Activated B cell treated with CpG ODN at 0.5 μM for 24 hours (primary cell): ENCODE measurements around the gene RYK. TPM values are rescaled to one million over a fixed set of nuclear protein-coding genes. Genes with fewer than 3 reads are reported as not detected.
A peak's percentile ranks its signal among the peaks of the same experiment; 100 is the strongest.

Experiments
- ATAC-seq: fragments of 200-7000 bp; cut with Tn5 transposase; one replicate; pipeline ENCODE4 v1.10.0; 2021; ENCODE audit warnings: low read depth, mild to moderate bottlenecking, moderate library complexity
- CTCF ChIA-PET: fragments of 350-600 bp; sonication (Branson Sonifier 250); formaldehyde crosslinking; loops from one replicate; lab custom pipeline; 2021; ENCODE audit warnings: antibody characterized with exemption; lab: Charles Lee
- POLR2A ChIA-PET: fragments of 350-600 bp; sonication (Branson Sonifier 250); formaldehyde crosslinking; loops from one replicate; lab custom pipeline; 2021; ENCODE audit warnings: antibody characterized with exemption; lab: Charles Lee
- DNase-seq: peaks from one replicate; pipeline ENCODE4 v3.0.0; 2022
- H3K27ac Mint-ChIP-seq: one replicate; pipeline ENCODE4 v1.8.0; 2020; ENCODE audit warnings: mixed read lengths
- H3K27me3 Mint-ChIP-seq: one replicate; pipeline ENCODE4 v1.8.0; 2021; ENCODE audit warnings: mixed read lengths
- H3K36me3 Mint-ChIP-seq: one replicate; pipeline ENCODE4 v1.8.0; 2021; ENCODE audit warnings: low read depth, mixed read lengths
- H3K4me1 Mint-ChIP-seq: one replicate; pipeline ENCODE4 v1.8.0; 2021; ENCODE audit warnings: mixed read lengths
- H3K4me3 Mint-ChIP-seq: one replicate; pipeline ENCODE4 v1.8.0; 2020; ENCODE audit warnings: mild to moderate bottlenecking, mixed read lengths
- H3K9me3 Mint-ChIP-seq: one replicate; pipeline ENCODE4 v1.8.0; 2020; ENCODE audit warnings: mixed read lengths
- CTCF ChIP-seq: fragments of 200-600 bp; IDR thresholded peaks from one replicate; pipeline ENCODE4 v1.8.0; 2022; ENCODE audit warnings: antibody characterized with exemption, mild to moderate bottlenecking
- intact Hi-C: fragments of 100-400 bp; cut with micrococcal nuclease; formaldehyde crosslinking; loops from one replicate; pipeline ENCODE4 v1.15.1; 2024
- total RNA-seq: library from RNA; stranded (reverse); gene quantifications from 2 replicates; pipeline ENCODE4 v1.2.3, GENCODE V29; 2022

Gene RYK
- total RNA-seq, 1 donor from 2014 or later, result 38.8 TPM

GRCh38 chr3:134251731-134252391, 1.2 kb upstream of the RYK start:
- DNase-seq, result no peak

GRCh38 chr3:134249935-134250716, 533 bp downstream of the RYK start:
- ATAC-seq (peak; percentile 63), DNase-seq (peak; percentile 68)
- H3K27ac Mint-ChIP-seq, result peak overlapping the region; percentile 92
- H3K4me1 Mint-ChIP-seq, result peaks cover 55% of the 10 kb centered on the region
- no peaks in the 10 kb centered on the region for H3K27me3 Mint-ChIP-seq
- peaks cover 6% of the 10 kb centered on the region for H3K36me3 Mint-ChIP-seq
- H3K4me3 Mint-ChIP-seq, result peak overlapping the region; percentile 91
- intact Hi-C loops, result loop anchor here (1.0 to 5.0 kb wide), 9 partner anchors 11 to 1833 kb away; partner anchors contain the start of genes CEP63, DNAJC13, NPHP3 and SRPRB
- TF ChIP-seq CTCF, result no peak
- no peaks in the 10 kb centered on the region for H3K9me3 Mint-ChIP-seq
- CTCF ChIA-PET, result interaction anchor here (1.0 to 1.3 kb wide), 3 partner anchors 12 to 37 kb away, joined by 3 to 5 read pairs (median 3); no protein-coding TSS in a partner anchor
- POLR2A ChIA-PET, result interaction anchor here (0.7 to 1.9 kb wide), 6 partner anchors 10 to 237 kb away, joined by 3 to 22 read pairs (median 5); partner anchors contain the start of genes ANAPC13 and CEP63

More at GRCh38 chr3:134251731-134252391, 1.2 kb upstream of the RYK start:
- ATAC-seq, result no peak
- no peak for TF ChIP-seq CTCF
- intact Hi-C loops, result loop anchor here (2.0 to 5.0 kb wide), 3 partner anchors 43 to 1835 kb away; partner anchors contain the start of genes DNAJC13 and SRPRB
- Mint-ChIP-seq H3K36me3 (peaks cover 6% of the 10 kb centered on the region), H3K27me3 (no peaks in the 10 kb centered on the region), H3K4me1 (peaks cover 50% of the 10 kb centered on the region), H3K9me3 (no peaks in the 10 kb centered on the region), H3K4me3 (peak overlapping the region; percentile 41), H3K27ac (peak overlapping the region; percentile 35)
- CTCF ChIA-PET, result no interaction called here
- POLR2A ChIA-PET, result interaction anchor here (0.9 to 1.0 kb wide), 2 partner anchors 9 to 15 kb away, joined by 3 to 4 read pairs; no protein-coding TSS in a partner anchor

- peak overlapping the region; percentile 91 for H3K4me3 Mint-ChIP-seq
- no peaks in the 10 kb centered on the region for H3K27me3 Mint-ChIP-seq
- peaks cover 60% of the 10 kb centered on the region for H3K4me1 Mint-ChIP-seq
- TF ChIP-seq CTCF, result no peak
- DNase-seq, result no peak
- no peaks in the 10 kb centered on the region for H3K9me3 Mint-ChIP-seq
- no peak for ATAC-seq
- intact Hi-C loops, result loop anchor here (1.0 kb wide), 1 partner anchor 10 kb away; no protein-coding TSS in a partner anchor
- H3K36me3 Mint-ChIP-seq, result peaks cover 6% of the 10 kb centered on the region
- CTCF ChIA-PET, result interaction anchor here (1.0 kb wide), 1 partner anchor 36 kb away, joined by 3 read pairs; no protein-coding TSS in a partner anchor
- H3K27ac Mint-ChIP-seq, result peak overlapping the region; percentile 92
- POLR2A ChIA-PET, result interaction anchor here (0.6 to 1.9 kb wide), 4 partner anchors 9 to 237 kb away, joined by 3 to 22 read pairs (median 10); partner anchors contain the start of genes ANAPC13 and CEP63
Measured at GRCh38 chr3:134249296-134249841, 1.3 kb downstream of the RYK start.

GRCh38 chr3:134244921-134245320, 5.7 kb downstream of the RYK start:
- POLR2A ChIA-PET, result no interaction called here
- H3K4me1 Mint-ChIP-seq, result peaks cover 72% of the 10 kb centered on the region
- intact Hi-C loops, result no loop called here
- peaks cover 3% of the 10 kb centered on the region for H3K36me3 Mint-ChIP-seq
- DNase-seq, result no peak
- H3K27me3 Mint-ChIP-seq, result no peaks in the 10 kb centered on the region
- TF ChIP-seq CTCF, result no peak
- no peak overlapping the region for H3K4me3 Mint-ChIP-seq
- H3K27ac Mint-ChIP-seq, result no peak overlapping the region
- CTCF ChIA-PET, result interaction anchor here (1.5 kb wide), 1 partner anchor 20 kb away, joined by 3 read pairs; no protein-coding TSS in a partner anchor
- H3K9me3 Mint-ChIP-seq, result no peaks in the 10 kb centered on the region
- no peak for ATAC-seq
